OCI-LY1 (cell line): ENCODE measurements around the gene SRBD1.

ENCODE experiments used
- H2AFZ ChIP-seq: fragments of 200-600 bp; sonication (generic), shearing (Covaris generic); 2 replicates; pipeline ENCODE4 v1.6.0; 2014; ENCODE audit warnings: antibody characterized with exemption, mild to moderate bottlenecking, low read length
- H3F3A ChIP-seq: fragments of 200-600 bp; sonication (generic), shearing (Covaris generic); 2 replicates; pipeline ENCODE4 v1.6.0; 2014; ENCODE audit warnings: mild to moderate bottlenecking, antibody characterized with exemption, low read length, moderate library complexity; ENCODE audit not compliant: insufficient read depth
- H3K27ac ChIP-seq: fragments of 200-600 bp; sonication (generic); 2 replicates; pipeline ENCODE4 v1.5.1; 2014; ENCODE audit warnings: low read length, mixed run types, mild to moderate bottlenecking, low read depth; ENCODE audit not compliant: poor library complexity, severe bottlenecking
- H3K27me3 ChIP-seq: fragments of 200-600 bp; sonication (generic); 2 replicates; pipeline ENCODE4 v1.6.0; 2014; ENCODE audit warnings: antibody characterized with exemption, mild to moderate bottlenecking, low read length, moderate library complexity; ENCODE audit not compliant: insufficient read depth
- H3K36me3 ChIP-seq: fragments of 200-600 bp; sonication (generic); 2 replicates; pipeline ENCODE4 v1.6.1; 2014; ENCODE audit warnings: mild to moderate bottlenecking, antibody characterized with exemption, low read length, moderate library complexity, mixed read lengths; ENCODE audit not compliant: insufficient read depth
- H3K4me1 ChIP-seq: fragments of 200-600 bp; sonication (generic); 2 replicates; pipeline ENCODE4 v1.5.1; 2014; ENCODE audit warnings: mild to moderate bottlenecking, low read length, moderate library complexity; ENCODE audit not compliant: insufficient read depth, severe bottlenecking
- H3K4me2 ChIP-seq: fragments of 200-600 bp; sonication (generic), shearing (Covaris generic); 2 replicates; pipeline ENCODE4 v1.6.1; 2014; ENCODE audit warnings: low read length
- H3K4me3 ChIP-seq: fragments of 200-600 bp; sonication (generic); 2 replicates; pipeline ENCODE4 v1.5.1; 2014; ENCODE audit warnings: low read length, low read depth, mild to moderate bottlenecking, mixed read lengths; ENCODE audit not compliant: poor library complexity, severe bottlenecking
- H3K79me2 ChIP-seq: fragments of 200-600 bp; shearing (Covaris generic); 2 replicates; pipeline ENCODE4 v1.6.1; 2016; ENCODE audit warnings: mixed run types, low read length, mixed read lengths; ENCODE audit not compliant: insufficient read depth
- H3K9ac ChIP-seq: fragments of 200-600 bp; sonication (generic), shearing (Covaris generic); 2 replicates; pipeline ENCODE4 v1.6.1; 2014; ENCODE audit warnings: mild to moderate bottlenecking, low read length, mixed read lengths
- H3K9me2 ChIP-seq: fragments of 200-600 bp; sonication (generic), shearing (Covaris generic); 2 replicates; pipeline ENCODE4 v1.6.1; 2014; ENCODE audit warnings: low read depth, mild to moderate bottlenecking, low read length, mixed read lengths
- H3K9me3 ChIP-seq: fragments of 200-600 bp; shearing (Covaris generic); 2 replicates; pipeline ENCODE4 v1.6.1; 2014; ENCODE audit warnings: low read length, mixed read lengths
- H4K20me1 ChIP-seq: fragments of 200-600 bp; sonication (generic), shearing (Covaris generic); 2 replicates; pipeline ENCODE4 v1.6.0; 2016; ENCODE audit warnings: mild to moderate bottlenecking, low read length; ENCODE audit not compliant: insufficient read depth
- EZH2 ChIP-seq: fragments of 200-600 bp; sonication (generic), shearing (Covaris generic); IDR thresholded peaks from 2 replicates; pipeline ENCODE4 v1.8.0; 2017; ENCODE audit warnings: borderline replicate concordance, mixed run types, mild to moderate bottlenecking, antibody characterized with exemption, low read length, moderate library complexity, mixed read lengths
- TF ChIP-seq, protein P1 (sequence below): fragments of 200-600 bp; sonication (generic), shearing (Covaris generic); IDR thresholded peaks from 2 replicates; pipeline ENCODE4 v1.5.1; 2017; ENCODE audit warnings: mild to moderate bottlenecking, antibody characterized with exemption, low read length, moderate library complexity, mixed read lengths

SRBD1 gene

DNA sequence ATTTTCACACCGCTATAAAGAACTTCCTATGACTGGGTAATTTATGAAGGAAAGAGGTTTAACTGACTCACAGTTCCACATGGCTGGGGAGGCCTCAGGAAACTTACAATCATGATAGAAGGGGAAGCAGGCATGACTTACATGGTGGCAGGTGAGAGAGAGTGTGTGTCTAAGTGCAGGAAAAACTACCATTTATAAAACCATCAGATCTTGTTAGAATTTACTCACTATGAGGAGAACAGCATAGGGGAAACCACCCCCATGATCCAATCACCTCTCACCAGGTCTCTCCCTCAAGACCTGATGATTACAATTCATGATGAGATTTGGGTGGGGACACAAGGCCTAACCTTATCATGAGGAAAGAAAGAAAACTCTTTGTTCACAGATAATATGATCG, 174.6 kb downstream of the SRBD1 start:
- Histone ChIP-seq H3F3A (no peaks in the 10 kb centered on the region), H3K4me3 (no peak overlapping the region), H3K9me2 (no peaks in the 10 kb centered on the region), H2AFZ (no peak overlapping the region), H3K9me3 (no peaks in the 10 kb centered on the region), H3K27me3 (no peaks in the 10 kb centered on the region), H3K36me3 (0 out of 2 replicates have a peak, but pooled peaks cover 6% of the 10 kb centered on the region), H4K20me1 (no peaks in the 10 kb centered on the region), H3K4me1 (peaks cover 52% of the 10 kb centered on the region), H3K79me2 (no peaks in the 10 kb centered on the region), H3K27ac (no peak overlapping the region), H3K4me2 (no peak overlapping the region), H3K9ac (no peak overlapping the region)
- TF ChIP-seq, protein P1, sequence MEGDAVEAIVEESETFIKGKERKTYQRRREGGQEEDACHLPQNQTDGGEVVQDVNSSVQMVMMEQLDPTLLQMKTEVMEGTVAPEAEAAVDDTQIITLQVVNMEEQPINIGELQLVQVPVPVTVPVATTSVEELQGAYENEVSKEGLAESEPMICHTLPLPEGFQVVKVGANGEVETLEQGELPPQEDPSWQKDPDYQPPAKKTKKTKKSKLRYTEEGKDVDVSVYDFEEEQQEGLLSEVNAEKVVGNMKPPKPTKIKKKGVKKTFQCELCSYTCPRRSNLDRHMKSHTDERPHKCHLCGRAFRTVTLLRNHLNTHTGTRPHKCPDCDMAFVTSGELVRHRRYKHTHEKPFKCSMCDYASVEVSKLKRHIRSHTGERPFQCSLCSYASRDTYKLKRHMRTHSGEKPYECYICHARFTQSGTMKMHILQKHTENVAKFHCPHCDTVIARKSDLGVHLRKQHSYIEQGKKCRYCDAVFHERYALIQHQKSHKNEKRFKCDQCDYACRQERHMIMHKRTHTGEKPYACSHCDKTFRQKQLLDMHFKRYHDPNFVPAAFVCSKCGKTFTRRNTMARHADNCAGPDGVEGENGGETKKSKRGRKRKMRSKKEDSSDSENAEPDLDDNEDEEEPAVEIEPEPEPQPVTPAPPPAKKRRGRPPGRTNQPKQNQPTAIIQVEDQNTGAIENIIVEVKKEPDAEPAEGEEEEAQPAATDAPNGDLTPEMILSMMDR = no peak
- no peak for TF ChIP-seq EZH2

DNA sequence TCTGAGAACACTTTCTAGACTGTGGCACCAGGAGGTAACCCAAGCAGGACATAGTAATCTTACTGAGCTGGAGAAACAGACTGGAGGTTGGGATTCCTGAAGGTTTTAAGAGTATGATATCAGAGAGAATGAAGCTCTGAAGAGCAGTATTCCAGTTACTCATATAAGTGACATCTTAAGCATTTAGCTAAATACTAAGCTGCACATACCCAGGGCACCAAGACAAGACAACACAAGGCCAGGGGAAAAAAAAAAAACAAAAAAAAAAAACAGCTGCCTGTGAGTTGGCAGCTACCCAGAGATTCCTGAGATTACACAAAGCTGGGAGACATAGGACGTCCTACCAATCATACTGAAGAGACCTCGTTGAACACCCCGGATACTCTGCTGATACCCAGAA, 175.8 kb downstream of the SRBD1 start:
- Histone ChIP-seq H3K79me2 (no peaks in the 10 kb centered on the region), H2AFZ (no peak overlapping the region), H3K4me3 (no peak overlapping the region), H3K9me3 (no peaks in the 10 kb centered on the region), H3K9me2 (no peaks in the 10 kb centered on the region), H3K27me3 (no peaks in the 10 kb centered on the region), H3K27ac (peak overlapping the region; percentile 13), H3K4me1 (peaks cover 41% of the 10 kb centered on the region), H3K36me3 (0 out of 2 replicates have a peak, but pooled peaks cover 6% of the 10 kb centered on the region), H4K20me1 (no peaks in the 10 kb centered on the region), H3F3A (no peaks in the 10 kb centered on the region), H3K9ac (no peak overlapping the region), H3K4me2 (no peak overlapping the region)
- TF ChIP-seq, protein P1 = no peak
- no peak for TF ChIP-seq EZH2

DNA sequence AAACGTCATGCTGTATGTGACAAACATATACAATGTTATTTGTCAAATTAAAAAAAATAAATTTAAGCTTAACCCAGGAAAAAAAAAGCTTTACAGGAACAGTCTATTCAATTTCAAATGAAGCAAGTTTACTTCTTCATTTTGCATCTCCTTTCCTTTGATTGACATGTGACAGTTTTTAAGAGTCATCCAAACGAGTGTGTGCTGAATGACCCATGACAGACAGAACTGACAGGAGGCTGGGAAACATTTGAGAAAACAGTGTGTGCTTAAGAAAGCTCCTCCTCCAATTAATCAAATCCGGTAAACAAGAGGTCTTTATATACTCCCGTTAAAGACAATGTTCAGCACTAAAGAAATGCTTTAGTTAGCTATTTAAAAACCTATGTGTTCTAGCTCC, 177.7 kb downstream of the SRBD1 start:
- Histone ChIP-seq H3K9ac (no peak overlapping the region), H3K27me3 (no peaks in the 10 kb centered on the region), H3F3A (no peaks in the 10 kb centered on the region), H2AFZ (no peak overlapping the region), H3K9me2 (no peaks in the 10 kb centered on the region), H3K9me3 (no peaks in the 10 kb centered on the region), H3K4me2 (no peak overlapping the region), H3K79me2 (no peaks in the 10 kb centered on the region), H3K4me1 (peaks cover 21% of the 10 kb centered on the region), H3K4me3 (no peak overlapping the region), H3K36me3 (0 out of 2 replicates have a peak, but pooled peaks cover 6% of the 10 kb centered on the region), H4K20me1 (no peaks in the 10 kb centered on the region), H3K27ac (peak overlapping the region; percentile 29)
- TF ChIP-seq EZH2 = no peak
- TF ChIP-seq, protein P1 = no peak
